ENCODE results near the gene SWSAP1.
"Not testable (repeated sequence)": the region's sequence is repeated elsewhere in the genome, so short reads cannot be mapped to it uniquely, and the experiment has no call there.

Gene SWSAP1

DNA sequence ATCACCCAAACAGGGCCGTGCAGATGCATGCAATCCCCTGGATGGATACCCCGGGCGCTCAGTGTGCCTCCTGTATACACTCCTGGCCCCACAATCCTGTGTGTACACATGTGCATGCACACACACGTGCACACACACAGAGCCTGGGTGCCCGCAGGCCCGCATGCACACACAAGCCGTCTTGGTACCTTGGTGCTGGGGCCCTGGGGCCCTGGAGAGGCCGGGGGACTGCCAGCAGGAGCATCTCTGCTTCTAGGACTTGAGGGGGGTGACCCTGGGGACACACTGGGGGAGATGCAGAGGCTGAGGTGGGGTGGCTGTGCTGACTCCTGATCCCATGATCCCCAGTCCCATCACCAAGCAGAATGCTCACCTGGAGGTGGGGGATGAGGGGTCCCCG, 25.2 kb downstream of the SWSAP1 start:
- Histone ChIP-seq H3K4me1 (ENCODE audit: control insufficient read depth, insufficient read depth, low read length) (no peaks in the 10 kb centered on the region), H3K27me3 (ENCODE audit: control insufficient read depth in 1 of 2, insufficient read depth in 2 of 2, low read length in 2 of 2) (no peaks in the 10 kb centered on the region), H3K9me3 (ENCODE audit: control insufficient read depth in 2 of 2, low read length in 2 of 2) (no peaks in the 10 kb centered on the region), H3K27ac (ENCODE audit: low read length) (no peak overlapping the region), H3K4me3 (ENCODE audit: low read length in 2 of 2) (no peak overlapping the region), H3K9ac (ENCODE audit: low read length in 2 of 2) (no peak overlapping the region), H3K36me3 (ENCODE audit: control insufficient read depth in 2 of 2, insufficient read depth in 2 of 2, low read length in 2 of 2) (no peaks in the 10 kb centered on the region)

DNA sequence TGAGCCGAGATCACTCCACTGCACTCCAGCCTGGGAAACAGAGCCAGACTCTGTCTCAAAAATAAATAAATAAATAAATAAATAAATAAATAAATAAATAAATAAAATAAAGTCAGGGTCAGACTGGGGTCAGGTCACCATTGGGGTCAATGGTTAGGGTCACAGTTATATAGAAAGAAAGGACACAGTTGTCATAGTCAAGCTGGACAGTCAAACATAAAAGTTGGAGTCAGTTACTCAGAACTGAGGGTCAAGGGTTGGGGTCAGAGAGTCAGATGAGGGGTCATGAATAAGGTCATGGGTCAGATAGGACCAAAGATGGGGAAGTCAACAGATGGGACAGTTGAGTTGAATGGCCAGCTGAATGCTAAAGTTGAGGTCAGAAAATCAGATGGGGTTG, 26.3 kb downstream of the SWSAP1 start:
- H3K27ac ChIP-seq (ENCODE audit: low read length), result no peak overlapping the region
- no peaks in the 10 kb centered on the region for H3K4me1 ChIP-seq (ENCODE audit: control insufficient read depth, insufficient read depth, low read length)
- no peaks in the 10 kb centered on the region for H3K36me3 ChIP-seq (ENCODE audit: control insufficient read depth in 2 of 2, insufficient read depth in 2 of 2, low read length in 2 of 2)
- H3K27me3 ChIP-seq (ENCODE audit: control insufficient read depth in 1 of 2, insufficient read depth in 2 of 2, low read length in 2 of 2), result no peaks in the 10 kb centered on the region
- no peak overlapping the region for H3K4me3 ChIP-seq (ENCODE audit: low read length in 2 of 2)
- H3K9me3 ChIP-seq (ENCODE audit: control insufficient read depth in 2 of 2, low read length in 2 of 2), result no peaks in the 10 kb centered on the region
- no peak overlapping the region for H3K9ac ChIP-seq (ENCODE audit: low read length in 2 of 2)

DNA sequence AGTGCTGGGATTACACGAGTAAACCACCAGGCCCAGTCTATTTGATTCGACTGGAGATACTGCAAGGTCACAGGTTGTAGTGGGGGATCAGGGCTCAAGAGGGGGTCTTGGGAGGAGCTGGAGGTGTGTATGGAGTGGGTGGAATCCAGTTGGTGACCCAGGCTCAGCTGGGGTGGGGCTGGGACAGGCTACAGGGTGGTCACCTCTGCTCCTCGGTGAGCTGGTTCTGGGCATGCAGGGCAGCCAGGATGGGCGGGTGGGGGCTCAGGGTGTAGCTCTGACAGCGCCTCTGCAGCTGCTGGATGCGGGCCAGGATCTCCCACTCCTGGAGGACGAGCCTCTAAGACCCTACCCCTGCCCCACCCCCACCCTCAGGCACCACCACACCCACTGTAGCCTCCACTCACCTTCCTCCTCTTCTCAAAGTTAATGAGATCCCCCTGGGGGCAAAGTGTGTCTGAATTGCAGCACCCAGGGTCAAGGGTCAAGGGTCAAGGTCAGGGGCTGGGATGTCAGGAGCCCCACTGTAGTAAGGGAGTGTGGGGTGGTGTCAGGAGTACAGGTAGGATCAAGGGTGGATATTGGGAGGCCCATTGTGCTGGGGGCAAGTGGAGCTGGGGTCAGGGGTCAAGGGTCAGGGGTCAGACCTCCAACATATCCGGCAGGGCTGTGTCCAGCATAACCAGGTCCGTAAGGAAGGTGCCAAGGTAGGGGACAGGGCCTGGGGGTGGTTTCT, 27.5 kb downstream of the SWSAP1 start:
- H3K27ac ChIP-seq (ENCODE audit: low read length), result no peak overlapping the region
- no peaks in the 10 kb centered on the region for H3K9me3 ChIP-seq (ENCODE audit: control insufficient read depth in 2 of 2, low read length in 2 of 2)
- H3K9ac ChIP-seq (ENCODE audit: low read length in 2 of 2), result no peak overlapping the region
- peaks cover 3 to 7% of the 10 kb centered on the region in 2 donors for H3K27me3 ChIP-seq (ENCODE audit: control insufficient read depth in 1 of 2, insufficient read depth in 2 of 2, low read length in 2 of 2)
- no peak overlapping the region for H3K4me3 ChIP-seq (ENCODE audit: low read length in 2 of 2)
- H3K36me3 ChIP-seq (ENCODE audit: control insufficient read depth in 2 of 2, insufficient read depth in 2 of 2, low read length in 2 of 2), result no peaks in the 10 kb centered on the region
- peaks cover 4% of the 10 kb centered on the region for H3K4me1 ChIP-seq (ENCODE audit: control insufficient read depth, insufficient read depth, low read length)

DNA sequence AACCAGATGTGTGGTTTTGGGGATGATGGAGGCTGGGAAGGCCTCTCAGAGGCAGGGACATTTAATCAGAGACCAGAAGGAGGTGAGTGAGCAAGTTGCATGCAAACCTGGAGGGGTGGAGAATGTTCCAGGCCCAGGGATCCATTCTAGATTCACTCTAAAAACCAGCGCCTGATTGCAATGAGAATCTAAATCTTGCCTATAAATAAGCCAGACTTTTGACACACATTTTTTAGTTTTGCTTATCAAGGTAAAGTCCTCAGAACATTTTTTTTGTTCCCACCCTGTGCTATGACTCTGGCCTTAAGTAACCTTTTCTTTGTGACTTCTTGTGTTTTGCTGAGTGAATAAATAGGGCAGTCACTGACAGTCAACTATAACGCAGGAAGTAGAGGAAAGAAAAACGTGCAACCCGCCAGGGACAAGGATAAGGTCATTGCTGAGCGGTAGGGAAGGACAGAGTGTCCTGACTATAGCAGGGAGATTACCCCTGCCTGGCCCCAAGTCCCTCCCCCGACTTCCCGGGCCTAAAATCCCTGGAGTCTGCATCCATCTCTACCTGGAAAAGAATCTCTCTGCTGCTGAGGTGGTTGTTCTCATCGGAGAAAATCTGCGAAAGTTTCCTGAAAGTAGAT, 30.2 kb downstream of the SWSAP1 start:
- Histone ChIP-seq H3K4me3 (ENCODE audit: low read length in 2 of 2) (no peak overlapping the region), H3K9me3 (ENCODE audit: control insufficient read depth in 2 of 2, low read length in 2 of 2) (no peaks in the 10 kb centered on the region), H3K27ac (ENCODE audit: low read length) (no peak overlapping the region), H3K9ac (ENCODE audit: low read length in 2 of 2) (no peak overlapping the region), H3K27me3 (ENCODE audit: control insufficient read depth in 1 of 2, insufficient read depth in 2 of 2, low read length in 2 of 2) (peaks cover 5 to 13% of the 10 kb centered on the region in 2 donors), H3K36me3 (ENCODE audit: control insufficient read depth in 2 of 2, insufficient read depth in 2 of 2, low read length in 2 of 2) (no peaks in the 10 kb centered on the region), H3K4me1 (ENCODE audit: control insufficient read depth, insufficient read depth, low read length) (peaks cover 4% of the 10 kb centered on the region)

DNA sequence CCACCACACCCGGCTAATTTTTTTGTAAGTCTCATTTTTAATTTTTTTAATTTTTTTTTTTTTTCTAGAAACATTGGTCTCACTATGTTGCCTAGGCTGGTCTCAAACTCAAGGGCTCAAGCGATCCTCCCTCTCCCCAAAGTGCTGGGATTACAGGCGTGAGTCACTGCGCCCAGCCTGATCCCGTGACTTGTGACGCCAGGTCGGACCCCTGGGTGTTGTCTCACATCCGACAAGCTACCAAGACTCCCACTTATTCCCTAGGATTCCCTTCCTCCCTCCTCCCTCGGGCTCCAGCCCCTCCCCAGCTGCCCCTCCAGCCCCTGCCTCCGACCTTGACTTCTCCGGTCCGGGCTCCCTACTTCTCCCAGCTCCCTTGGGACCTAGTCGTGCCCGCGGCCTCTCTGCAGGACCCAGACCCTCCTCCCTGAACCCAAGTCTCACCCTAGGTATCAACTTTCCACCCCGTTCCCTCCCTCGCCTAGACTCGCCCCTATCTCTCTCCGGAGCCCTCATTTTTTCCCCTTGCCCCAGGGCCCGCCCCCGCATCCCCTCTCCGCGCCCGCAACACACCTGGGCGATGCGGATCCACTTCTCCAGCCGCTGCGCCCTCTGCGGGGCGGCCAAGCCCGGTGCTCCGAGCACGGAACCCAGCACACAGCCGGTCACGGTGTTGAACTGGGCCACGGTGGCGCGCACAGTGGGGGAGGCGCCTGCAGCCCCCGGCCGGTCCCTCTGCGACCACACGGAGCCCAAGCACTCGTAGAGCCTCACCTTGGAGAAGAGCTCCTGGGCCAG, 31.6 kb downstream of the SWSAP1 start:
- Histone ChIP-seq H3K36me3 (ENCODE audit: control insufficient read depth in 2 of 2, insufficient read depth in 2 of 2, low read length in 2 of 2) (no peaks in the 10 kb centered on the region), H3K27ac (ENCODE audit: low read length) (no peak overlapping the region), H3K27me3 (ENCODE audit: control insufficient read depth in 1 of 2, insufficient read depth in 2 of 2, low read length in 2 of 2) (peaks cover 5 to 13% of the 10 kb centered on the region in 2 donors), H3K4me3 (ENCODE audit: low read length in 2 of 2) (no peak overlapping the region), H3K9me3 (ENCODE audit: control insufficient read depth in 2 of 2, low read length in 2 of 2) (no peaks in the 10 kb centered on the region), H3K9ac (ENCODE audit: low read length in 2 of 2) (no peak overlapping the region), H3K4me1 (ENCODE audit: control insufficient read depth, insufficient read depth, low read length) (peaks cover 4% of the 10 kb centered on the region)

DNA sequence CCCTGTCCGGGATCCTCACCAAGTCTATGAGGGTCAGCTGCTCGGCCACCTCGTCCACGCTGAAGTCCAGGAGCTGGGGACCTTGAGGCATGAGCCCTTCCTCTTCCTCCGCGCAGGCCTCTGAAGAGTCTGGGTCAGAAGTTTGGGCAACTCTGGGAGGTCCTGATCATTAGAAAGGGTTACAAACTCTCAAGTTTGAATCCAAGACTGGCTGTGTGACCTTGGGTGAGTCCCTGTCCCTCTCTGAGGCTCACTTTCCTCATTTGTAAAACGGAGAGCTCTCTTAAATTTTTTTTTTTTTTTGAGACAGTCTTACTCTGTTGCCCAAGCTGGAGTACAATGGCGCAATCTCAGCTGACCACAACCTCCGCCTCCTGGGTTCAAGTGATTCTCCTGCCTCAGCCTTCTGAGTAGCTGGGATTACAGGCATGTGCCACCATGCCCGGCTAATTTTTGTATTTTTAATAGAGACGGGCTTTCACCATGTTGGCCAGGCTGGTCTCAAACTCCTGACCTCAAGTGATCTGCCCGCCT, 32.3 kb downstream of the SWSAP1 start:
- peaks cover 5 to 17% of the 10 kb centered on the region in 2 donors for H3K27me3 ChIP-seq (ENCODE audit: control insufficient read depth in 1 of 2, insufficient read depth in 2 of 2, low read length in 2 of 2)
- not testable (repeated sequence) for H3K36me3 ChIP-seq (ENCODE audit: control insufficient read depth in 2 of 2, insufficient read depth in 2 of 2, low read length in 2 of 2); H3K4me3 ChIP-seq (ENCODE audit: low read length in 2 of 2); H3K9me3 ChIP-seq (ENCODE audit: control insufficient read depth in 2 of 2, low read length in 2 of 2); H3K27ac ChIP-seq (ENCODE audit: low read length); H3K4me1 ChIP-seq (ENCODE audit: control insufficient read depth, insufficient read depth, low read length); H3K9ac ChIP-seq (ENCODE audit: low read length in 2 of 2)

DNA sequence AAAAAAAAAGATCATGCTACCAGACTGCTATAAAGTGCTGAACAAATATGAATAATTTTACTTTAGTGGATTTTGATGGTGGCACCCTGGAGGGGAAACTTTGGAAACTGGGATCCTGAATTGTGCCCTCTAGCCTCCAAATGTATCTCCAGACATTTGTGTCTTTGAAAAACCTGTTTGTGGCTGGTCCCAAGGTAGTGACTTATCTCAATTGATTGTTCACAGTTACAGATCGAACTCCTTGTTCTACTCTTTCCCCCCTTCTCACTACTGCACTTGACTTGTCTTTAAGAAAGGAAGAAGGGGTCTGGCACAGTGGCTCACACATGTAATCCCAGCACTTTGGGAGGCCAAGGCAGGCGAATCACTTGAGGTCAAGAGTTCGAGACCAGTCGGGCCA, 34.1 kb downstream of the SWSAP1 start:
- no peaks in the 10 kb centered on the region for H3K36me3 ChIP-seq (ENCODE audit: control insufficient read depth in 2 of 2, insufficient read depth in 2 of 2, low read length in 2 of 2)
- H3K4me3 ChIP-seq (ENCODE audit: low read length in 2 of 2), result no peak overlapping the region
- no peak overlapping the region for H3K27ac ChIP-seq (ENCODE audit: low read length)

DNA sequence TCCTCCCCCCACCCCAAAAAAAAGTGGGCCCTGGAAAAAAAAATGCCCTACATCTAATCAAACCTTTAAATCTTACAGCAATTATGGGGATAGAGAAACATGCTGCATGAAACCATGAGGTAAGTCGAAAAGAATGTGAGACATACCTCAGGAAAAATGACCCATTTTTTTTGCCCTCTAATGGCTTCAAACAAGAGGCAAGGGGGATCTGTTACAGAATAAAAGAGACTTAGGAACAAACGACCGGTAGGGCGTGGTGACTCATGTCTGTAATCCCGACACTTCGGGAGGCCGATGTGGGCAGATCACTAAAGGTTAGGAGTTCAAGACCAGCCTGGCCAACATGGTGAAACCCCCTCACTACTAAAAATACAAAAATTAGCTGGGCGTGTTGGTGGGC, 36.2 kb downstream of the SWSAP1 start:
- Histone ChIP-seq H3K4me1 (ENCODE audit: control insufficient read depth, insufficient read depth, low read length) (peaks cover 4% of the 10 kb centered on the region), H3K36me3 (ENCODE audit: control insufficient read depth in 2 of 2, insufficient read depth in 2 of 2, low read length in 2 of 2) (no peaks in the 10 kb centered on the region), H3K27me3 (ENCODE audit: control insufficient read depth in 1 of 2, insufficient read depth in 2 of 2, low read length in 2 of 2) (peaks cover 5 to 17% of the 10 kb centered on the region in 2 donors), H3K4me3 (ENCODE audit: low read length in 2 of 2) (no peak overlapping the region), H3K9me3 (ENCODE audit: control insufficient read depth in 2 of 2, low read length in 2 of 2) (no peaks in the 10 kb centered on the region), H3K27ac (ENCODE audit: low read length) (no peak overlapping the region), H3K9ac (ENCODE audit: low read length in 2 of 2) (no peak overlapping the region)

More for the DNA sequence above, 34.1 kb downstream of the SWSAP1 start:
- Histone ChIP-seq H3K4me1 (ENCODE audit: control insufficient read depth, insufficient read depth, low read length) (peaks cover 4% of the 10 kb centered on the region), H3K9me3 (ENCODE audit: control insufficient read depth in 2 of 2, low read length in 2 of 2) (no peaks in the 10 kb centered on the region), H3K27me3 (ENCODE audit: control insufficient read depth in 1 of 2, insufficient read depth in 2 of 2, low read length in 2 of 2) (peaks cover 5 to 17% of the 10 kb centered on the region in 2 donors), H3K9ac (ENCODE audit: low read length in 2 of 2) (no peak overlapping the region)

DNA sequence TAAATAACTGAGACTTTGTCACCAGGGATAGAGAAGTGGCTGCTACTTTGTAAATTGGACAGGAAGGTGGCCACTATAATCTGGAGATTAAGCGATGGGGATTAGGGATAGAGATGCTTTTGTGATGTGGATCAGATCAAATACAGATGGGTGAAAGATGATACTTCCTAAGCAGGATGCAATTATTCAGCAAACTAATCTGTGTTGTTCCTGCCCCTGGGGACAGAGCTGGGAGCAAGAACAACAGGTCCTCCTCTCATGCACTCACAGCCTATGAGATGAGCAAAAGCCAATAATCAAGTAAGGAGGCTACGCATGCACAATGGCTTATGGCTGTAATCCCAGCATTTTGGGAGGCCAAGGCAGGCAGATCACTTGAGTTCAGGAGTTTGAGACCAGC, 40.1 kb downstream of the SWSAP1 start:
- H3K36me3 ChIP-seq (ENCODE audit: control insufficient read depth in 2 of 2, insufficient read depth in 2 of 2, low read length in 2 of 2), result no peaks in the 10 kb centered on the region
- no peak overlapping the region for H3K9ac ChIP-seq (ENCODE audit: low read length in 2 of 2)
- no peak overlapping the region for H3K27ac ChIP-seq (ENCODE audit: low read length)
- H3K27me3 ChIP-seq (ENCODE audit: control insufficient read depth in 1 of 2, insufficient read depth in 2 of 2, low read length in 2 of 2), result peaks cover 17 to 18% of the 10 kb centered on the region in 2 donors
- peaks cover 3% of the 10 kb centered on the region for H3K4me1 ChIP-seq (ENCODE audit: control insufficient read depth, insufficient read depth, low read length)
- H3K4me3 ChIP-seq (ENCODE audit: low read length in 2 of 2), result no peak overlapping the region
- H3K9me3 ChIP-seq (ENCODE audit: control insufficient read depth in 2 of 2, low read length in 2 of 2), result no peaks in the 10 kb centered on the region

DNA sequence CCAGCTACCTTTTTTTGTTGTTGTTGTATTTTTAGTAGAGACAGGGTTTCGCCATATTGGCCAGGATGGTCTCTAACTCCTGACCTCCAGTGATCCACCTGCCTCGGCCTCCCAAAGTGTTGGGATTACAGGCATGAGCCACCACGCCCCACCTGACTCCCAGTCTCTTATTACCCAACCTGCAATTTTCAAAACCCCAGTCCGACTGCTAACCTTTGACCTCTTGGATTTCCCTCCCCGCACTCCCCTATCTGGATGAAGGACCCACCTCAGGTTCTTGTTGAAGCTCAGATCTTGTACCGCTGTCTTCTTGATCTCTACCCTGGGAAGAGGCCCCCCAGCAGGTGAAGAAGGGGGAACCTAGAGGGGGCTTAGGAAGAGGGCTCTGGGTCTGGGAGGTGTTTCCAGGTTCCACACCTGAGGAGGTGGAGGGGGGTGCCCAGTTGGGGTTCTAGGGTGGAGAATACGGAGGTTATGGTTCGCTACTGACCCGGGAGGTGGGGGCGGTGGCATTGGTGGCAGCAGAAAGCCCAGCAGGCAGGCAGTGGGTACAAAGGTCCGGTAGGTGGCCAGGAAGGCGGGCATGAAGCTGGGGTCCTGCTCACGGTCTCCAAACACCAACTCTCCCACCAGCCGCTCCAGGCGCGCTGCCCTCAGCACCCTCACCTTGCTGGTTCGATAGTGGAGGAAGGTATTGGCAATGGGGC, 42.0 kb downstream of the SWSAP1 start:
- Histone ChIP-seq H3K4me3 (ENCODE audit: low read length in 2 of 2) (no peak overlapping the region), H3K9me3 (ENCODE audit: control insufficient read depth in 2 of 2, low read length in 2 of 2) (no peaks in the 10 kb centered on the region), H3K9ac (ENCODE audit: low read length in 2 of 2) (no peak overlapping the region), H3K27ac (ENCODE audit: low read length) (no peak overlapping the region), H3K36me3 (ENCODE audit: control insufficient read depth in 2 of 2, insufficient read depth in 2 of 2, low read length in 2 of 2) (no peaks in the 10 kb centered on the region), H3K27me3 (ENCODE audit: control insufficient read depth in 1 of 2, insufficient read depth in 2 of 2, low read length in 2 of 2) (peaks cover 30 to 35% of the 10 kb centered on the region in 2 donors), H3K4me1 (ENCODE audit: control insufficient read depth, insufficient read depth, low read length) (peaks cover 15% of the 10 kb centered on the region)

Data from stomach smooth muscle (tissue), 2 donors.